H1 (cell line): ENCODE data around the gene SBF1. TPM values are rescaled to one million over a fixed set of nuclear protein-coding genes. Genes with fewer than 3 reads are reported as not detected.

Experiments
- CTCF ChIA-PET: fragments of 300-600 bp; sonication (Branson Sonifier 250); formaldehyde crosslinking; loops from one replicate; lab custom pipeline; 2021; ENCODE audit not compliant: partially characterized antibody; lab: Charles Lee
- POLR2A ChIA-PET: fragments of 300-600 bp; sonication (Branson Sonifier 250); formaldehyde crosslinking; loops from one replicate; lab custom pipeline; 2021; ENCODE audit warnings: inconsistent platforms; ENCODE audit not compliant: partially characterized antibody; lab: Charles Lee
- DNase-seq, 2 experiments: peaks; one replicate each; pipeline versions ENCODE4 v3.0.0 to v3.0.0-alpha.2; 2010 to 2022; ENCODE audit warnings: low spot score in 2 of 2, low read depth in 1 of 2, mixed read lengths in 1 of 2
- FAIRE-seq: peaks from 2 replicates; lab custom pipeline; 2011; peaks lifted over from hg19 to GRCh38; lab: Jason Lieb, UNC
- H2AFZ ChIP-seq: 2 replicates; pipeline ENCODE4 v1.8.1; 2012; ENCODE audit warnings: low read length, inconsistent platforms
- H2AK5ac ChIP-seq: 2 replicates; pipeline ENCODE4 v1.6.1; 2013; ENCODE audit warnings: low read depth, low read length
- H2BK120ac ChIP-seq: replicated peaks from 2 replicates; pipeline ENCODE3; 2013; ENCODE audit warnings: low read depth, low read length, inconsistent platforms
- H2BK12ac ChIP-seq: 2 replicates; pipeline ENCODE4 v1.6.1; 2013; ENCODE audit warnings: low read depth, low read length
- H2BK15ac ChIP-seq: 2 replicates; pipeline ENCODE4 v1.6.1; 2013; ENCODE audit warnings: low read length
- H2BK20ac ChIP-seq: 2 replicates; pipeline ENCODE4 v1.6.1; 2013; ENCODE audit warnings: low read length
- H2BK5ac ChIP-seq: 2 replicates; pipeline ENCODE4 v1.6.1; 2013; ENCODE audit warnings: low read depth, low read length
- H3K14ac ChIP-seq: 2 replicates; pipeline ENCODE4 v1.6.1; 2013; ENCODE audit warnings: inconsistent platforms; ENCODE audit not compliant: insufficient read length
- H3K18ac ChIP-seq: 2 replicates; pipeline ENCODE4 v1.6.1; 2013; ENCODE audit warnings: low read length; ENCODE audit errors: extremely low read depth
- H3K23ac ChIP-seq: 2 replicates; pipeline ENCODE4 v1.6.1; 2013; ENCODE audit warnings: inconsistent platforms; ENCODE audit not compliant: insufficient read length
- H3K23me2 ChIP-seq: 2 replicates; pipeline ENCODE4 v1.6.1; 2013; ENCODE audit warnings: low read depth, low read length
- H3K27ac ChIP-seq: 2 replicates; pipeline ENCODE4 v1.6.1; 2011; ENCODE audit warnings: low read depth, low read length, inconsistent platforms
- H3K27me3 ChIP-seq, 4 experiments: replicated peaks in 1 of 4; 1 replicate in 1 of 4; 2 replicates in 3 of 4; pipeline versions ENCODE4 v1.6.1 to v1.8.1; 2011 to 2013; ENCODE audit warnings: low read length in 3 of 4, mild to moderate bottlenecking in 3 of 4, inconsistent platforms in 2 of 4, mixed read lengths in 2 of 4, moderate library complexity in 1 of 4; ENCODE audit not compliant: control insufficient read depth in 3 of 4, insufficient read depth in 3 of 4; ENCODE audit errors: extremely low read depth in 1 of 4
- H3K36me3 ChIP-seq, 4 experiments: 2 replicates each; pipeline versions ENCODE4 v1.6.1 to v1.8.1; 2011 to 2013; ENCODE audit warnings: mild to moderate bottlenecking in 4 of 4, low read length in 3 of 4, moderate library complexity in 2 of 4, control low read depth in 1 of 4, inconsistent platforms in 1 of 4; ENCODE audit not compliant: insufficient read depth in 4 of 4, control insufficient read depth in 2 of 4
- H3K4ac ChIP-seq: replicated peaks from 2 replicates; pipeline ENCODE3; 2013; ENCODE audit warnings: low read length, low read depth, mixed read lengths, inconsistent platforms; ENCODE audit not compliant: insufficient read length
- H3K4me1 ChIP-seq, 4 experiments: replicated peaks in 1 of 4; 1 replicate in 1 of 4; 2 replicates in 3 of 4; pipeline versions ENCODE4 v1.6.1 to v1.8.1; 2011 to 2013; ENCODE audit warnings: low read length in 3 of 4, inconsistent platforms in 2 of 4, mixed read lengths in 1 of 4; ENCODE audit not compliant: insufficient read depth in 4 of 4, control insufficient read depth in 3 of 4
- H3K4me2 ChIP-seq, 2 experiments: 2 replicates each; pipeline versions ENCODE4 v1.6.1 to v1.8.1; 2011 to 2013; ENCODE audit warnings: low read depth in 2 of 2, low read length in 2 of 2, control low read depth in 1 of 2, inconsistent platforms in 1 of 2, mild to moderate bottlenecking in 1 of 2; ENCODE audit not compliant: insufficient read depth in 1 of 2
- H3K4me3 ChIP-seq, 4 experiments: fragments of 200-600, 300-600 bp in 1 of 4; sonication (generic), shearing (Covaris generic), sonication (Bioruptor Twin) in 1 of 4; 2 replicates each; pipeline versions ENCODE4 v1.5.1 to v1.8.1; 2011 to 2016; ENCODE audit warnings: low read length in 4 of 4, low read depth in 3 of 4, control low read depth in 2 of 4, inconsistent platforms in 2 of 4, mild to moderate bottlenecking in 2 of 4, mixed read lengths in 1 of 4, moderate library complexity in 1 of 4; ENCODE audit not compliant: insufficient read depth in 2 of 4; ENCODE audit errors: extremely low read depth in 1 of 4
- H3K56ac ChIP-seq: replicated peaks from 2 replicates; pipeline ENCODE3; 2013; ENCODE audit warnings: low read depth, mild to moderate bottlenecking, mixed read lengths, low read length, inconsistent platforms; ENCODE audit not compliant: insufficient read length
- H3K79me1 ChIP-seq: 2 replicates; pipeline ENCODE4 v1.6.1; 2013; ENCODE audit warnings: low read depth, low read length, control low read depth
- H3K79me2 ChIP-seq, 2 experiments: 2 replicates each; pipeline versions ENCODE4 v1.6.1 to v1.8.1; 2012 to 2013; ENCODE audit warnings: low read length in 2 of 2, mild to moderate bottlenecking in 2 of 2, inconsistent platforms in 1 of 2; ENCODE audit not compliant: insufficient read depth in 2 of 2, control insufficient read depth in 1 of 2
- H3K9ac ChIP-seq, 4 experiments: replicated peaks in 1 of 4; 1 replicate in 1 of 4; 2 replicates in 3 of 4; pipeline versions ENCODE4 v1.6.1 to v1.8.1; 2011 to 2013; ENCODE audit warnings: low read depth in 3 of 4, low read length in 3 of 4, control low read depth in 2 of 4, mild to moderate bottlenecking in 2 of 4, moderate library complexity in 2 of 4, inconsistent platforms in 1 of 4; ENCODE audit errors: extremely low read depth in 1 of 4
- H3K9me3 ChIP-seq, 2 experiments: 2 replicates each; pipeline versions ENCODE4 v1.6.1 to v1.8.1; 2012 to 2013; ENCODE audit warnings: mild to moderate bottlenecking in 2 of 2, moderate library complexity in 2 of 2, control low read depth in 1 of 2, inconsistent platforms in 1 of 2, low read depth in 1 of 2, low read length in 1 of 2, mixed read lengths in 1 of 2; ENCODE audit not compliant: insufficient read depth in 2 of 2
- H4K20me1 ChIP-seq, 2 experiments: replicated peaks in 1 of 2; 2 replicates each; pipeline versions ENCODE3 to v1.8.1; 2011 to 2013; ENCODE audit warnings: inconsistent platforms in 2 of 2, low read length in 2 of 2, mild to moderate bottlenecking in 1 of 2; ENCODE audit not compliant: insufficient read depth in 2 of 2, control insufficient read depth in 1 of 2
- H4K5ac ChIP-seq: 2 replicates; pipeline ENCODE4 v1.6.1; 2013; ENCODE audit warnings: low read length, low read depth, mixed read lengths, inconsistent platforms; ENCODE audit not compliant: insufficient read length
- H4K8ac ChIP-seq: 2 replicates; pipeline ENCODE4 v1.8.0; 2013; ENCODE audit warnings: mild to moderate bottlenecking, moderate library complexity, low read length, inconsistent platforms; ENCODE audit not compliant: insufficient read depth; ENCODE audit errors: extremely low read depth
- H4K91ac ChIP-seq: replicated peaks from 2 replicates; pipeline ENCODE3; 2013; ENCODE audit warnings: low read length, mixed read lengths, inconsistent platforms; ENCODE audit not compliant: insufficient read length
- RFX5 ChIP-seq: IDR thresholded peaks from 2 replicates; pipeline ENCODE4 v1.6.1; 2011; ENCODE audit warnings: low read depth, low read length, improper control_type of control experiment, borderline replicate concordance
- WGBS, 2 experiments: shearing (Covaris generic) in 1 of 2; methylation state at CpG; one replicate each; pipeline versions ENCODE4 v1.1.6 to v1.1.7; 2013 to 2015; ENCODE audit warnings: low lambda C conversion rate in 2 of 2, mixed read lengths in 2 of 2, inconsistent platforms in 1 of 2, low coverage in 1 of 2, missing lambda C conversion rate in 1 of 2; ENCODE audit not compliant: insufficient replicate concordance in 2 of 2, insufficient coverage in 1 of 2, insufficient read length in 1 of 2; ENCODE audit errors: extremely low coverage in 1 of 2, missing lambda C conversion rate in 1 of 2; 5-methylcytosine and 5-hydroxymethylcytosine counted together
- polyA plus RNA-seq, 7 experiments: library from polyadenylated mRNA; depleted of rRNA in 3 of 7; stranded (reverse) in 5 of 7; unstranded in 2 of 7; fragments of >200 nt in 5 of 7; fragments of 200-250 nt in 2 of 7; gene quantifications; 1 replicate in 5 of 7; 2 replicates in 1 of 7; 4 replicates in 1 of 7; pipeline versions ENCODE4 v1.2.1 to v1.2.3, GENCODE V29; 2011 to 2013; ENCODE audit warnings: missing spikeins in 2 of 7, mixed read lengths in 2 of 7
- total RNA-seq: library from RNA; stranded (reverse); fragmentation: NEBNext Ultra II Directional; extraction: Animal tissue kit (Norgen Biotek cat#: 25700); gene quantifications from 2 replicates; pipeline ENCODE4 v1.2.1, GENCODE V29; 2021
- TF ChIP-seq, protein P1 (sequence below): IDR thresholded peaks from 2 replicates; pipeline ENCODE4 v1.6.1; 2011; ENCODE audit warnings: low read depth, mild to moderate bottlenecking, low read length; ENCODE audit not compliant: insufficient read depth

The SBF1 gene
- total and polyA plus RNA-seq, 2 of the 8 experiments (the other 6 are each of a cell fraction or from before 2014, with no cell fraction given), result 29.1 to 71.5 TPM

DNA sequence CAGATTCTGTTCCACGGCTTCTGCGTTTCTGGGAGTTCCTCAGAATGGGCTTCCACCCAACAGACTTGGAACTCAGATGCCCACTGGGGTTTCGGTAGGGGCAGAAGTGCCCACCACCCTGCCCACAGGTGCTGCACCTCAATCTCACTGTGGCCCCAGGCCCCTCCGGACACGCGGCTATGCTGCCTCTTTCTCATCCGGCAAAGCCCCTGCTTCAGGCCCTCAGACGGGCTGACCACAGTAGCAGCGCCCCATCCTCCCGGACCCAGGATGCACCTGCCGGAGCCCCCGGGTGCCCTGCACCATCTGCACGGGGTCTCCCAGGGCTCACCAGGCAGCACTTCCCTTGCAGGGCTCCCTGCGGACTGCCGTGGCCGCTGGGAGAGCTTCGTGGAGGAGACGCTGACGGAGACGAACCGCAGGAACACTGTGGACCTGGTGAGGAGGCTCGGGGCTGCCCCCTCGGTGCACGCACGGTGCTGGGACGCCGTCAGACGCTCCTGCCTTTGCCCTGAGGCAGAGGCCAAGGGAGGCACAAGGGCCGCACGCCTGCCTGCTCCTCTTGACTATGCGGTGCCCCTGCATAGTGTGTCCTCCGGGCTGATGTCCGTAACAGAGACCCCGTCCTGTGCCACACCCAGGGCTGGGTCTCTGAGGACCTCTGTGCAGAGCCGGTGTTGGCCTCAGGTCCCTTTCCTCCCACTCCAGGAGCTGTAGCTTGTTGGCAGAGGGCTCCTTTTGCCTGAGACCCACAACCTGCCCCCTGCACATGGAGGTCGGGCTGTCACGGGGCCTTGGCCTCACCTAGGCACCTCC is 38.6 kb downstream of the SBF1 start:
- Histone ChIP-seq H3K18ac (no peak overlapping the region), H3K23ac (no peak overlapping the region), H3K14ac (no peak overlapping the region), H3K4ac (no peak overlapping the region), H3K4me3 (no peak overlapping the region), H3K36me3 (peaks cover 14 to 52% (median 31%) of the 10 kb centered on the region in 4 experiments), H4K20me1 (peaks cover 3 to 11% of the 10 kb centered on the region in 2 experiments), H2BK15ac (no peak overlapping the region), H4K5ac (no peak overlapping the region), H3K4me1 (no peaks in the 10 kb centered on the region), H2BK120ac (no peak overlapping the region), H4K8ac (no peak overlapping the region), H3K4me2 (no peak overlapping the region), H3K56ac (no peak overlapping the region), H3K27me3 (no peaks in the 10 kb centered on the region), H2AFZ (no peak overlapping the region), H3K79me2 (no peaks in the 10 kb centered on the region), H2BK20ac (no peak overlapping the region), H4K91ac (no peak overlapping the region), H2AK5ac (no peak overlapping the region), H2BK12ac (no peak overlapping the region), H3K9ac (no peak overlapping the region), H3K9me3 (no peaks in the 10 kb centered on the region), H3K23me2 (no peaks in the 10 kb centered on the region), H3K27ac (no peak overlapping the region), H3K79me1 (no peaks in the 10 kb centered on the region), H2BK5ac (no peak overlapping the region)
- DNase-seq (no peak), FAIRE-seq (no peak)
- no peak for TF ChIP-seq RFX5
- TF ChIP-seq, protein P1, sequence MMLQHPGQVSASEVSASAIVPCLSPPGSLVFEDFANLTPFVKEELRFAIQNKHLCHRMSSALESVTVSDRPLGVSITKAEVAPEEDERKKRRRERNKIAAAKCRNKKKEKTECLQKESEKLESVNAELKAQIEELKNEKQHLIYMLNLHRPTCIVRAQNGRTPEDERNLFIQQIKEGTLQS, result no peak
- ChIA-PET CTCF (interaction anchor here (1.2 to 1.3 kb wide), 3 partner anchors 13 to 36 kb away, joined by 3 to 4 read pairs (median 4); no protein-coding TSS in a partner anchor), POLR2A (no interaction called here)
- WGBS, 2 experiments, result 95% methylated on average over 33 of the region's 37 CpGs; no CpG with 5 or more reads in 1 of the 2 experiments
